Caco-2 (cell line): Measurements from ENCODE around the gene UBE3C. TPM values are rescaled to one million over a fixed set of nuclear protein-coding genes. Genes with fewer than 3 reads are reported as not detected.

Experiments
- BruUV-seq: library from RNA; stranded (reverse); fragments of 400-500 nt; replicated peaks from 2 replicates; lab custom pipeline; 2021; lab: Mats Ljungman, UMichigan
- CTCF ChIA-PET: fragments of 300-600 bp; sonication (Branson Sonifier 250); formaldehyde crosslinking; loops from one replicate; lab custom pipeline; 2022; ENCODE audit warnings: antibody characterized with exemption; lab: Charles Lee
- POLR2A ChIA-PET: fragments of 300-600 bp; sonication (Branson Sonifier 250); formaldehyde crosslinking; loops from one replicate; lab custom pipeline; 2022; ENCODE audit warnings: antibody characterized with exemption; lab: Charles Lee
- DNase-seq, 2 experiments: peaks; one replicate each; pipeline versions ENCODE4 v3.0.0 to v3.0.0-alpha.2; 2020 to 2022
- H3K27me3 ChIP-seq: replicated peaks from 2 replicates; pipeline ENCODE4 v1.6.0; 2011; ENCODE audit warnings: low read length; ENCODE audit not compliant: control insufficient read depth, insufficient read depth
- H3K36me3 ChIP-seq: 2 replicates; pipeline ENCODE4 v1.5.1; 2011; ENCODE audit warnings: low read length; ENCODE audit not compliant: control insufficient read depth, insufficient read depth
- H3K4me1 ChIP-seq: fragments of 250-450 bp; sonication (Bioruptor Pico); 2 replicates; pipeline ENCODE4 v1.5.1; 2020; ENCODE audit warnings: mild to moderate bottlenecking
- H3K4me3 ChIP-seq: 2 replicates; pipeline ENCODE4 v1.5.1; 2011; ENCODE audit warnings: low read depth, mild to moderate bottlenecking, control low read depth, low read length
- H3K9me3 ChIP-seq: fragments of 250-450 bp; sonication (Bioruptor Pico); 2 replicates; pipeline ENCODE4 v1.5.1; 2020; ENCODE audit warnings: mild to moderate bottlenecking, moderate library complexity
- H3K27ac Mint-ChIP-seq: one replicate; pipeline ENCODE4 v1.8.0; 2022; ENCODE audit warnings: mixed read lengths; ENCODE audit not compliant: unreplicated experiment
- H3K27me3 Mint-ChIP-seq: one replicate; pipeline ENCODE4 v1.8.0; 2022; ENCODE audit warnings: mixed read lengths; ENCODE audit not compliant: insufficient read depth, unreplicated experiment
- H3K36me3 Mint-ChIP-seq: one replicate; pipeline ENCODE4 v1.8.0; 2022; ENCODE audit warnings: mild to moderate bottlenecking, mixed read lengths; ENCODE audit not compliant: insufficient read depth, unreplicated experiment
- H3K4me1 Mint-ChIP-seq: one replicate; pipeline ENCODE4 v1.8.0; 2022; ENCODE audit warnings: low read depth, mixed read lengths; ENCODE audit not compliant: unreplicated experiment
- H3K4me3 Mint-ChIP-seq: one replicate; pipeline ENCODE4 v1.8.0; 2022; ENCODE audit warnings: mild to moderate bottlenecking, moderate library complexity, mixed read lengths; ENCODE audit not compliant: unreplicated experiment
- H3K9me3 Mint-ChIP-seq: one replicate; pipeline ENCODE4 v1.8.0; 2022; ENCODE audit warnings: mixed read lengths; ENCODE audit not compliant: unreplicated experiment
- intact Hi-C: fragments of 100-400 bp; cut with micrococcal nuclease; formaldehyde crosslinking; loops from one replicate; pipeline ENCODE4 v1.10.0; 2022; ENCODE audit not compliant: unreplicated experiment
- total RNA-seq: library from RNA; stranded (reverse); gene quantifications from 2 replicates; pipeline ENCODE4 v1.2.3, GENCODE V29; 2022
- TF ChIP-seq, protein P1 (sequence below), 2 experiments: fragments of 200-600 bp in 1 of 2; IDR thresholded peaks; 1 replicate in 1 of 2; 2 replicates in 1 of 2; pipeline versions ENCODE4 v1.5.1 to v1.8.0; 2011 to 2022; ENCODE audit warnings: antibody characterized with exemption in 1 of 2, control low read depth in 1 of 2, inconsistent platforms in 1 of 2, low read depth in 1 of 2, low read length in 1 of 2, mild to moderate bottlenecking in 1 of 2, moderate library complexity in 1 of 2; ENCODE audit not compliant: insufficient read depth in 1 of 2, severe bottlenecking in 1 of 2, unreplicated experiment in 1 of 2

The UBE3C gene
- total RNA-seq, 1 experiment from 2014 or later: 76.1 TPM

DNA sequence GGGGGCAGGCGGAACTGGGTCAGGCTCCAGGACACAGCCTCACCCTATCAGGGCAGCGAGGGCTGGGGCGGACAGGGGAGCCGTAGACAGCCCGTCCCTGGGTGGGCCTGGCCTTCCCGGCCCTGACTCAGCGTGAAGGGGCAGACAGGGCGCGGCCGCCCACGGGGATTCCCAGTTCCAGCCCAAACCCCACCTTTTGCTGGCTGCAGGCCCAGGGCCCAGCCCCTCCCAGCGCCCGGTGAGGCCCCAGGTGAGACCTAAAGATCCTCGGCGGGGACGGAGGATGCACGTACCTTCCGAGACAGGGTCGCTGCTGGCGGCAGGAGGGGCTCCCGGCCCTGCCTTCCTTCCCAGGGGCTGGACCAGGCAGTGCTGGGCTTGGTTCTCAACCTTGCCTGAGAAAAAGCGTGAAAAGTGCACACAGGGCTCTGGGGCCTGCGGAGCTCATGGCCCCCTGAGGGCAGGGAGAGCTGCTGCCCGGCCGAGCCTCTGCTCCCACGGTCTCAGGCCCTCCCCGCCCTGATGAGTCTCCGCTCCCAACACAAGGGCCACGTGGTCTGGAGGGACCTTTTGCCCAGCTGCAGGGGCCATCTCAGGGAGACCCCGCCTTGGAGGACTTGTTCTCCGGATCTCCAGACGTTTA, 154.2 kb downstream of the UBE3C start:
- no TSS peak for BruUV-seq
- Mint-ChIP-seq H3K36me3 (no peaks in the 10 kb centered on the region), H3K9me3 (no peaks in the 10 kb centered on the region), H3K4me3 (no peak overlapping the region), H3K27ac (no peak overlapping the region), H3K27me3 (no peaks in the 10 kb centered on the region), H3K4me1 (peaks cover 7% of the 10 kb centered on the region)
- TF ChIP-seq, protein P1, sequence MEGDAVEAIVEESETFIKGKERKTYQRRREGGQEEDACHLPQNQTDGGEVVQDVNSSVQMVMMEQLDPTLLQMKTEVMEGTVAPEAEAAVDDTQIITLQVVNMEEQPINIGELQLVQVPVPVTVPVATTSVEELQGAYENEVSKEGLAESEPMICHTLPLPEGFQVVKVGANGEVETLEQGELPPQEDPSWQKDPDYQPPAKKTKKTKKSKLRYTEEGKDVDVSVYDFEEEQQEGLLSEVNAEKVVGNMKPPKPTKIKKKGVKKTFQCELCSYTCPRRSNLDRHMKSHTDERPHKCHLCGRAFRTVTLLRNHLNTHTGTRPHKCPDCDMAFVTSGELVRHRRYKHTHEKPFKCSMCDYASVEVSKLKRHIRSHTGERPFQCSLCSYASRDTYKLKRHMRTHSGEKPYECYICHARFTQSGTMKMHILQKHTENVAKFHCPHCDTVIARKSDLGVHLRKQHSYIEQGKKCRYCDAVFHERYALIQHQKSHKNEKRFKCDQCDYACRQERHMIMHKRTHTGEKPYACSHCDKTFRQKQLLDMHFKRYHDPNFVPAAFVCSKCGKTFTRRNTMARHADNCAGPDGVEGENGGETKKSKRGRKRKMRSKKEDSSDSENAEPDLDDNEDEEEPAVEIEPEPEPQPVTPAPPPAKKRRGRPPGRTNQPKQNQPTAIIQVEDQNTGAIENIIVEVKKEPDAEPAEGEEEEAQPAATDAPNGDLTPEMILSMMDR (IDR thresholded peaks at IDR 0.05; ENCODE audit: insufficient read depth in 1 of 2, low read depth in 1 of 2, low read length in 1 of 2, severe bottlenecking in 1 of 2, unreplicated experiment in 1 of 2): no peak
- Histone ChIP-seq H3K4me3 (no peak overlapping the region), H3K27me3 (no peaks in the 10 kb centered on the region), H3K9me3 (no peaks in the 10 kb centered on the region), H3K36me3 (no peaks in the 10 kb centered on the region), H3K4me1 (peaks cover 12% of the 10 kb centered on the region)
- ChIA-PET CTCF (no interaction called here), POLR2A (no interaction called here)
- intact Hi-C loops: no loop called here
- DNase-seq: no peak

DNA sequence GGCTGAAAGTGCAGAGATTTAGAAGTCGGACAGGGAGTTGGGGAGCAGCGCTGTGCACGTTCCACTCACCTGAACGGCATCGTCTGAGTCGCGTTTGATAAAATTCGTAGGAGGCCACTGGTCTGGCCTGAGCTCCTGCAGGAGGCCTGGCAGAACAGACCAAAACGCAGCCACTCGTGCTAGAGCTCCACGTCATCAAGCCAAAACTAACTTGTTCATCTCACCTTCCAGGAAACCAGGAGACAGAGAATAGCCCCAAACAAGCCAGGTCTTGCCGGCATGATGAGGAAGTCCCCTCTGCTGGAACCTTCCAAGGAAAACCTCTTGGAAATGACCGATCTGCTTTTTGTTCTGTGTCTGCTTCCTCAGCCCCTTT, 154.7 kb downstream of the UBE3C start:
- peaks cover 7% of the 10 kb centered on the region for H3K4me1 Mint-ChIP-seq
- no peak overlapping the region for H3K4me3 Mint-ChIP-seq
- no peak overlapping the region for H3K4me3 ChIP-seq
- no peaks in the 10 kb centered on the region for H3K27me3 Mint-ChIP-seq
- peaks cover 12% of the 10 kb centered on the region for H3K4me1 ChIP-seq
- no peaks in the 10 kb centered on the region for H3K36me3 ChIP-seq
- POLR2A ChIA-PET: no interaction called here
- no peaks in the 10 kb centered on the region for H3K9me3 Mint-ChIP-seq
- no peak overlapping the region for H3K27ac Mint-ChIP-seq
- intact Hi-C loops: no loop called here
- CTCF ChIA-PET: no interaction called here
- no peaks in the 10 kb centered on the region for H3K36me3 Mint-ChIP-seq
- H3K27me3 ChIP-seq: no peaks in the 10 kb centered on the region
- no peak for DNase-seq
- H3K9me3 ChIP-seq: no peaks in the 10 kb centered on the region
- no TSS peak for BruUV-seq
- TF ChIP-seq, protein P1 (IDR thresholded peaks at IDR 0.05; ENCODE audit: insufficient read depth in 1 of 2, low read depth in 1 of 2, low read length in 1 of 2, severe bottlenecking in 1 of 2, unreplicated experiment in 1 of 2): no peak

DNA sequence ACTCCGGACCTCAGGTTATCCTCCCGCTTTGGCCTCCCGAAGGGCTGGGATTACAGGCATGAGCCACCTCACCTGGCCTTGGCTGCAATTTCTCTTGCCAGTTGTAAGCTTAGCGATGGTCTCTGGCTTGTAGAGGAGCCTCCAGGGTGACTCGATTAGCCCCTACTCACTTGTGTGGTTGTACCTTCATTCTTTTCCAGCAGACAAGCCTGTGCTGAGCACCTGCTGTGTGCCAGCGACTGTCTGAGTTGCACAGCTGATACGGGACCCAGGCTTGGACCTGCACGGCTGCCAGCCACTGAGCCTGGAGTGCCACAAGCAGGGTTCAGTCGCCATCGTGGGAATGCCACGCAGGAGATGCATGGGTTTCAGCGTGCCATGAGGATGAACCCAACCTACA, 156.0 kb downstream of the UBE3C start:
- Mint-ChIP-seq H3K27me3 (no peaks in the 10 kb centered on the region), H3K36me3 (no peaks in the 10 kb centered on the region), H3K4me1 (peaks cover 16% of the 10 kb centered on the region), H3K9me3 (peaks cover 10% of the 10 kb centered on the region), H3K4me3 (no peak overlapping the region), H3K27ac (no peak overlapping the region)
- ChIA-PET CTCF (no interaction called here), POLR2A (no interaction called here)
- TF ChIP-seq, protein P1 (IDR thresholded peaks at IDR 0.05; ENCODE audit: insufficient read depth in 1 of 2, low read depth in 1 of 2, low read length in 1 of 2, severe bottlenecking in 1 of 2, unreplicated experiment in 1 of 2): no peak
- H3K4me1 ChIP-seq: peaks cover 2% of the 10 kb centered on the region
- no peak for DNase-seq
- no peaks in the 10 kb centered on the region for H3K27me3 ChIP-seq
- no peak overlapping the region for H3K4me3 ChIP-seq
- H3K9me3 ChIP-seq: no peaks in the 10 kb centered on the region
- no TSS peak for BruUV-seq
- no peaks in the 10 kb centered on the region for H3K36me3 ChIP-seq
- intact Hi-C loops: no loop called here
